LNCAP (cell line): ENCODE measurements around the gene PRDX2.

Experiments used
- TF ChIP-seq, protein P1 (sequence below): fragments of 450-650 bp; IDR thresholded peaks from 2 replicates; pipeline ENCODE4 v1.5.1; 2017; ENCODE audit warnings: mild to moderate bottlenecking

PRDX2 gene

DNA sequence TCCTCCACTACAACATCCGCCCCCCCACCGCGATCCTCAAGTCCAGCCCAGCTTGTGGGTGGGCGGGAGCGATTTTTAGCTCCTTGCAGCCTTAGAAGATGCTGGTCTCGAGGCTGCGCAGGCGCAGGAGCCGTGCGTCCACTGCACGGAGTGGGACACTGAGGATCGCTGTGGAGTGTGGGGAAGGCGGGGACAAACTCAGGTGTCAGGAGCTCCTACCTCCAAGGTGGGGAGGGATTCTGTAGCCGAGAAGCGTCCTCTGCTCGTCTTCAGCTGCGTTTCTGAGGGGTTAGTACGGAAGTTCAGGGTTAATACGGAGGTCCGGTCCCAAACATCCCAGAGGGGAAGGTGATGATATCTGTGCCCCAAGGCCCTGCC lies 33.0 kb upstream of the PRDX2 start, which contains the start of gene RTBDN:
Gene RTBDN, minus strand, starts transcription at position 14 of the 378 bp plus-strand sequence. CDS start 4,600 bp downstream, outside the sequence.
- TF ChIP-seq, protein P1, sequence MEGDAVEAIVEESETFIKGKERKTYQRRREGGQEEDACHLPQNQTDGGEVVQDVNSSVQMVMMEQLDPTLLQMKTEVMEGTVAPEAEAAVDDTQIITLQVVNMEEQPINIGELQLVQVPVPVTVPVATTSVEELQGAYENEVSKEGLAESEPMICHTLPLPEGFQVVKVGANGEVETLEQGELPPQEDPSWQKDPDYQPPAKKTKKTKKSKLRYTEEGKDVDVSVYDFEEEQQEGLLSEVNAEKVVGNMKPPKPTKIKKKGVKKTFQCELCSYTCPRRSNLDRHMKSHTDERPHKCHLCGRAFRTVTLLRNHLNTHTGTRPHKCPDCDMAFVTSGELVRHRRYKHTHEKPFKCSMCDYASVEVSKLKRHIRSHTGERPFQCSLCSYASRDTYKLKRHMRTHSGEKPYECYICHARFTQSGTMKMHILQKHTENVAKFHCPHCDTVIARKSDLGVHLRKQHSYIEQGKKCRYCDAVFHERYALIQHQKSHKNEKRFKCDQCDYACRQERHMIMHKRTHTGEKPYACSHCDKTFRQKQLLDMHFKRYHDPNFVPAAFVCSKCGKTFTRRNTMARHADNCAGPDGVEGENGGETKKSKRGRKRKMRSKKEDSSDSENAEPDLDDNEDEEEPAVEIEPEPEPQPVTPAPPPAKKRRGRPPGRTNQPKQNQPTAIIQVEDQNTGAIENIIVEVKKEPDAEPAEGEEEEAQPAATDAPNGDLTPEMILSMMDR = no peak

GRCh38 chr19:12833738-12834565 lies 32.4 kb upstream of the PRDX2 start:
- TF ChIP-seq, protein P1 = no peak

DNA sequence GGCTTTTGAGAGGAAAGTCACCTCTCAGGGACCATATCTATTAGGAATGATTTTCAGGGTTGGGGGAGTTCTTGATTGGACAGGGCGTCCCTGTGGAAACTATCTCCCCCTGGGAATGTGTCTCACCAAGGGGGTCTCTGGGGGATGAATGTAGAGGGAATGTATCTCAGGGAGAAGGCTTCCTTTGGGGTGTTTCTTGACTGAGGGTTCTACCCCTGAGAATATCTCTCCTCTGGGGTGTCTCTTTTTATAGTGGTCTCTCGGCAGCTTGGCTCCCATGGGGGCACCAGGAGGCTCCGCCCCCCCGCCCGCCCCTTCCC lies 31.8 kb upstream of the PRDX2 start:
- TF ChIP-seq, protein P1 = no peak

- TF ChIP-seq, protein P1 = no peak
These were observed 26.9 kb upstream of the PRDX2 start for GRCh38 chr19:12828494-12828893.

DNA sequence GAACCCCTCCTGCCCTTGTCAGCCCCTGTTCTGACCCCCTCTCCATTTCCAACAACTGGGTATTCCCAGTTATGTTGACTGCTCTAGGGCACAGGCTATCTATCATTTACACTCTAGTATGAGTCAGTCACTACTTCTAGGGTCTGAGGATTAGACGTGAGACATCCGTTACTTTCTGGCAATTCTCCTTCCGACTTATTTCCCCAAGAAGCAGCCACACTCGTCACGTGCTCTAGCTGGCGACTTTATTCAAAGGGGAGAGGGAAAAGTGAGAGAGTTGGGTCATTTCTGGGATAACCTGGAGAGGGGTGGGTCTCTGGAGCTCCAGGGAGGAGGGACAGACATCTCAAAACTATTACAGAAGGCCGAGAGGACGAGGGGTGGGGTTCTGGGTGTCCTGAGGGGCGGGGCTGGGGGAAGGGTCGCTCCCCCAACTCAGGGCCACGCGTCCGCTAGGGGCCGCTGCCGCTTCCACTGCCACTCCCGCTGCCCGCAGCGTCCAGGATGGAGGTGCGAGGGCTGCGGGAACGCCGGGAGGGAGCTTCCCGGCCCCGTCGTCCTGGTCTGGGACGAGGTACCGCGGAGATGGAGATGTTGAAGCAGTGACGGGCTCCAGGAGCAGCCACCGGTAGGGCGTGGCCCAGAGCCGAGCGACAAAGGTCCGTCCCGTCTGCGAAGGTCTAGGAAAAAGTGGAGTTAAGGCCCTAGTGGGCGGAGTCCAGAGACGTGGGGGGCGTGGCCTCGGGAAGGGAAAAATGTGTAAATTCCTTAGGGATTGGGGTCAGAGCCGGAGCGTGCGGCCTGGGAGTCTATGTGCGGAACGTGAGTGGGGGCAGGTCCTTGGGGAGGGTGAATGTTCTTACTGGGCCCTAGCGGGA lies 23.9 kb upstream of the PRDX2 start:
- TF ChIP-seq, protein P1 = peak; percentile 51; the same call in 1 of the 2 replicates

- TF ChIP-seq, protein P1 = no peak
These were observed 20.2 kb upstream of the PRDX2 start for GRCh38 chr19:12821761-12822160.

- TF ChIP-seq, protein P1 = no peak
These were observed 13.5 kb upstream of the PRDX2 start for GRCh38 chr19:12815088-12815487.
